AG08395 (cell line): ENCODE results near the gene YIF1A.

Experiments
- DNase-seq: peaks from one replicate; pipeline ENCODE4 v3.0.0; 2012; ENCODE audit warnings: mixed read lengths, low spot score

The YIF1A gene, protein sequence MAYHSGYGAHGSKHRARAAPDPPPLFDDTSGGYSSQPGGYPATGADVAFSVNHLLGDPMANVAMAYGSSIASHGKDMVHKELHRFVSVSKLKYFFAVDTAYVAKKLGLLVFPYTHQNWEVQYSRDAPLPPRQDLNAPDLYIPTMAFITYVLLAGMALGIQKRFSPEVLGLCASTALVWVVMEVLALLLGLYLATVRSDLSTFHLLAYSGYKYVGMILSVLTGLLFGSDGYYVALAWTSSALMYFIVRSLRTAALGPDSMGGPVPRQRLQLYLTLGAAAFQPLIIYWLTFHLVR

DNA sequence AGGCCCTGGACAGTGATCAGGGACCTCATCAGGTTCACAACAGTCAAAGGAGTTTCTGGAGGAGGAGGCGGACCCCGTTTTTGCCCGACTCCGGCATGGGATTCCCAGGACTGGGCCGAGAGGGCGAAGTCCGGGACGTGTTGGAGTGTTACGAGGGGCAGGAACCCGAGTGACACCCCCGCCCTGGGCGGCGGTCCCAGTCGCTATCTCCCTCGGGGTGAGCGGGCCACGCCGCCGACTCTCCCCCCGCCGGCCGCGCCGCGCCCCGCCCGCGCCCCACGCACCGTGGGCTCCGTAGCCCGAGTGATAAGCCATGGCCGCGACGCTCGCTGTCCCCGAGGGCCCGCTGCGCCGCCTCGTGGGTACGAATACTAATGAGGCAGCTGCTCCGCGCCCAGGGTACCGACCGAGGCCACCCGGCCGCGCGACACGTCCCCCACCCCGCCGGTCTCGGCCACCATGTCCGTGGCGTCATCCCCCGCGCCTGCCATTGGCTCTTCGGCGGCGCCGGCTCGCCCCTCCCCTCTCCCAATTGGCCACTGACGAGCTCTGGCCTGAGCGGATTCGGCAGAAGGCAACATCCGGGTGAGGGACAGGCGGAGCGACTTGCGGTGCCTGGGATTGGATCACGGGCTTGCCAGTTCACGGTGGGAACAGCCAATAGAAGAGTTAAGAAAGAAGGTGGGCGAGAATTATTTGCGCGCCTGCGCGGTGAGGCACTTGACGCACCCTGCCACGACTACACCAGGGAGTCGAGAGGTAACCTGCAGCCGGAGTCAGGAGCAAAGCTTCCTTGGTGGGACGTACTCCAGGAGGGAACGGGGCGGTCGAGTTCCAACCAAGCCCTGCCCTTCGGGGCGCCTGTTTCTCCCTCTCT is at the start of gene YIF1A:
YIF1A (minus strand) TSS at position 473 of the 877 bp plus-strand sequence; CDS start at position 315, 158 bp downstream.
- peak; percentile 100 for DNase-seq

DNA sequence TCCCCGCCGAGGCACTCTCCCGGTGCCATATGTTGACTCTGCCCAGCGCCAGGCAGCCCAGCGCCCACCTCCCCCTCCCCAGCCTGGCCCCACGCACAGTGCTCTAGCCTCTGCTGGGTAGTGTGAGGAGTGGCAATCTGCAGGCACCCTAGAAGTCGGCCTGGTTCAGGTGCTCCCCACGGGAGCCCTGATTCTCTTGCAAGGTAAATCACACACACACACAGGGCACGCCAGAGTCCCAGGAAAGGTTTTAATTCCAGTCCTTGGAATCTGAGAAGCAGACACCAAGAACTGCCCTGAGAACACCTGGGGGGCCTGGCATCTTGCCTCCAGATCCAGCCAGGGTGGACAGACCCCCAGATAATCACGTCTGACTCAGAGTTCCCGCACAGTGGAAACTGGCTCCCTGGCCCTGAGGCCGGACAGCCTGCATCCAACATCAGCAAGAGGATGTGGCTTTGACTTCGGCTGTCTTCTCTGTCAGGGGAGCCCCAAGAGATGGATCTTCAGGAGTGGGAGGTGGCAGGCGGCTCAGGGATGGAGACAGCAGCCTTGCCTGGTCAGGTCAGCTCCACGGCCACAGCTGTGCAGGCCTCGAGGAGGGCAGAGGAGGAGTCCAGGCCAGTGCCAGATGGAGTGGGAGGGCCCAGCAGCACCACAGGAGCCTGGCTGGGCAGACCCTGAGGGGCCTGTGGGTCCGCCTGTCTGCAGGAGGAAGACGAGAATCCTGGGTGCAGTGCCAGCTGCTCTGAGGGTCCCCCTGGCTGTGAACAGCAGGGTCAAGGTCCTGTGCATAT is 48.4 kb upstream of the YIF1A start:
- DNase-seq, result no peak

DNA sequence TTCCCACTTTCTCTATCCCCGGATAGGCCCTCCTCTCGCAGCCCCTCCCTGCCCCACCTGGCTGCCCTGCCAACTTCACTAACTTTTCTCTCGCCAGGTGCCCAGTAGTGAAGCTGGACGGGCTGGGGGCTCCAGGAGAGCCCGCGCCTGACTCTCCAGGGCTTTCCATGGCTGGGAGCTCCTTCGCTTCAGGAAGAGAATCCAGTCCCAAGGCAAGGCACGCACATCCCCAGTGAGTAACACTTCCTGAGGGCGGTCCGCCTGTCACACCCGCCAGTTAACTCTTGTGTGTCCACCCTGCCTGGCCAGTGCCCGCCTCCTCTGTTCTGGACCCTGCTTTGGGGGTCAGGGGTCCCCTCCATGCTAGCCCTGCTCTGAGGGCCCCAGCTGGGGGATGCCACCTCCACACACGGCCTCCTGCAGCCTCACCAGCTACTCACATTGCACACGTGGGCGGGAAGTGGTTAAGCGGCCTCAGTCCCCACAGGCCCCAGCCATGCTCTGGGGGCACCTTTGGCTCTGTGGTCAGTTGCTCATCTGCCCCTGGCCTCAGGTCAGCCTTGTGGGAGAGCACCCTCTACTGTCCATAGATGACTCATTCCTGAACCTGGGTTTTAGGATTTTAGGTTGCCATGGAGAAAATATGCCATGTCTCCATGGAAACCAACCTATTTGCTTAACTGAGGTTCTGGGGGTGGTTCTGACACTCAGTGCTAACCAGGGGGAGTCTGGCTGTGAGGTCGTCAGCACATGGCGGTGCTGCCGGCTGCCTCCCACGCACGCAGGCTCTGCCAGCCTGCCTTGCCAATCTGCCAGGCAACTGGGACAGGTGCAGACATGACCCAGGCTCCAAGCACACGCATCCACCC is 47.5 kb upstream of the YIF1A start, which contains the start of gene RIN1:
RIN1 (minus strand) TSS at position 201 of the 869 bp plus-strand sequence; CDS start at position 169, 32 bp downstream.
- peak; percentile 97 for DNase-seq

DNA sequence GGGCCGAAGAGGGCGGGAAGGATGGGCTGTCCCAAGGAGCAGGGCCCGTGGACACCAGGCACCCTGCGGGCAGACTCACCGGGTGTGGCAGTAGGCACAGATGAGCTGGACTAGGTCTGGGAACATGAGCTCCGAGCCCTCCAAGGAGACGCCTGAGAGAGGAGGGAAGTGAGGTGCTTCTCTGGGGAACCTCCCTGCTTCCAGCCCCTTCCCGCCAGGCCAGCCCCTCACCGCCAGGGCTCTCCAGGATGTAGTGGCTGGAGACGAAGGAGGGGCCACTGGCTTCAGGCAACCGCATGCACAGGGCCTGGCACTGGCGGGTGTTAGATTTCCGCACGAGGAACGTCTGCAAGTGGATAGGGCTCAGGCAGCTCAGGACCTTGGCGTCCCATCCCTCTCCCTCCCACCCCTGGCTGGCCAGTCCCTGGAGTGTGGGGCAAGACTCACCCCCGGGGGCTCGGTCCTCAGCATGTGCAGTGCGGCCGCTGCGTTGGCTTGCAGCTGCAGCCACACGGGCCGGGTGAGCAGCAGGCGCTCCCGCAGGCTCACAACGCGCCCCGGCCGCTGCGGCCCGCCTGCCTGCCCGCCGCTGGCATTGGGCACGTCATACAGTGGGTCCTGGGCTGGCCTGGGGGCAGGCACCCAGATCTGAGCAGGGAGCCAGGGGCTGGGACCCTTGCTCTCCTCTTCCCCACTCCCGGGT is 46.7 kb upstream of the YIF1A start:
- DNase-seq, result peak; percentile 44

DNA sequence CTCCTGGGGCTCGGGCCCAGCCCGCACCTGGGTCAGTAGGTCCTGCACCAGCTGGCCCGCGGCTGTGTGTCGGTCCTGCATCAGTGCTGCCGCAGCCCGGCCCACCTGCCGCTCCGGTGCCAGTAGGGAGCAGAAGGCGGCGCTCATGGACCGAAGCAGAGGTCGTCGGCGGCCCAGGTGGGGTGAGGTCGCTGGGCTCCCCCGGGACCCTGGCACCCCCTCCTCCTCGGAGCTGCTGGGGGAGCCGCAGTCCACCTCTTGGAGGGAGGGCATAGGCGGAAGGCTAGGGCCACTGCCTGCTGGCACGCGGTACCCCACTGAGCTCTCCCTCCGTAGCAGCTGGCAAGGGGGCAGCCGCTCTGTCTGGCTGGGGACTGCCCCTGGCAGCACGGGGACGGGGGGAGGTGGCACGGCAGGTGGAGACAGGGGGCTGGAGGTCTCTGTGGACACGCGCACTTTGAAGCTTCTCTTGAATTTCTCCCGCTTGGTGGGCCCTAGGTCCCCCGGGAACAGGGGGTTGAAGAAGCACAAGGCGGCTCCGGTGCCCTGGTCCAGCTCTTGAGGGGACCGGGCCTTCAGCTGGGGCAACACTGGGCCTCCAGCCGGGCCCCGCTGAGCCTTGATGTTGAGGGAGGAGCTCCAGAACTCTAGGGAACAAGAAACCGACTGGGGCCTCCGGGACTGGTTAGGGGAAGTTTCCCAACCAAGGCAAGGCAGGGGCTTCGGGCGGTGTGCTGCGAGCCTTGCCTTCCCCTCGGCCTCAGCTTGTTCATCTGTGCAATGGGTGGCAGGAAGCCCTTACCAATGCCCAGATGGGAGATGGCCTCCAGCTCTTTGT is 45.9 kb upstream of the YIF1A start:
- no peak for DNase-seq

DNA sequence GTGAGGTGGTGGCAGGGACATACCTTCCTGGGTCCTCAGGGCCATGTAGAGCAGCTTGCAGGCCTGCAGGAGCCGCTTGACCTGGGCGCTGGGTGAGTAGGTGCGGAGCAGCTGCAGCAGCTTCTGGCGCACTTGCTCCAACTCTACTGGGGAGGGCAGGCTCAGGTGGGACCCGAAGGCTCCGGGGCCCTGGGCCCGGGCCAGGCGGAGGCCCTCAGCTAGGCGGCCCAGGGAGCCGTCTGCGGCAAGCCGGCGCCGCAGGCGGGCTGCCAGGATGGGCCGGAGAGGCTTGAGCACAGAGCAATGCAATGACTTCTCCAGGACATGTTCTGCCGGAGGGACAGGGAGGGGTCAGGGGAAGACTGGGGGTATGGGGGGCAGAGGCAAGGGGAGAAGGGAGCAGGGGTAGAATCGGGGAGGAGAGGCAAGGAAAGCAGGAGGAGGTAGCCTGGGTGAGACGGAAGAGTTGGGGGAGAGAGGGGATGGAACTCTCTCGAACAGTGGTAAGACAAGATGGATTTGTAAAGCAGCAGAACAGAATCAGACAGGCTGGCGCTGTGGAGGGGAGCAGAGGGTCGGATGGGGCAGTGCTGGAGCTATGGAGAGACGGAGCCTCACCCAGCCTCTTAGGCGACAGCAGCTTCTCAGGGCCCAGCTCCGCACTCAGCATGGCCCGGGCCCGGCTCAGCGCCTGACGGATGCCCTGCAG is 45.1 kb upstream of the YIF1A start:
- DNase-seq, result no peak

DNA sequence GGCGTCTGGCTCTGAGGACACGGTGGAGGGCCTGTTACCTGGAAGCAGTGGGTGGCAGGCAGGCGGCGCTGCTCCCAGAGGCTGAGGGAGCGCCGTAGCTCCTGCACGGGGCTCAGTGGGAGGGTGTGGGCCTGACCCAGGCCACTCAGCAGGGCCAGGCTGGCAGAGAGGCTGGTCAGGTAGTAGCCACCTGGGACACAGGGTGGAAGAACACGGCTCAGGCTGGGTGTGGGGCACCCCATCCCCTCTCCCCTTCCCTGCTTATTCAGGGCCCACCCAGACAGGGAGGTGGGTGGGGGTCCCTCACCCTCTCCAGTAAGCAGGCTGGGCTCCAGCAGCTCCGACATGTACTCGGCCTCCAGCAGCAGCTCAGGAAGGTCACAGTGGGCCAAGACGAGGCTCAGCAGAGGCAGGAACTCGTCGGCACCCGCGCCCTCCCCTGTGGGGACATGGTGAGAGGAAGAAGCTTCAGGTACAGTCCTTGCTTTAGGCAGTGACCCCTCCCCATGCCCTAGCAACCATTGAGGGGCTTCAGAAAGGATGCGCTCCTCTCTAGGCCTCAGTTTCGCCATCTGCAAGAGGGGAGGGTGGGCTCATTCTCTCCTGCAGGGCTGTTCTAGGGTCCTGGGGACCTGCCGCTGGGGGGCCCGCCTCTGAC is 44.4 kb upstream of the YIF1A start:
- no peak for DNase-seq

DNA sequence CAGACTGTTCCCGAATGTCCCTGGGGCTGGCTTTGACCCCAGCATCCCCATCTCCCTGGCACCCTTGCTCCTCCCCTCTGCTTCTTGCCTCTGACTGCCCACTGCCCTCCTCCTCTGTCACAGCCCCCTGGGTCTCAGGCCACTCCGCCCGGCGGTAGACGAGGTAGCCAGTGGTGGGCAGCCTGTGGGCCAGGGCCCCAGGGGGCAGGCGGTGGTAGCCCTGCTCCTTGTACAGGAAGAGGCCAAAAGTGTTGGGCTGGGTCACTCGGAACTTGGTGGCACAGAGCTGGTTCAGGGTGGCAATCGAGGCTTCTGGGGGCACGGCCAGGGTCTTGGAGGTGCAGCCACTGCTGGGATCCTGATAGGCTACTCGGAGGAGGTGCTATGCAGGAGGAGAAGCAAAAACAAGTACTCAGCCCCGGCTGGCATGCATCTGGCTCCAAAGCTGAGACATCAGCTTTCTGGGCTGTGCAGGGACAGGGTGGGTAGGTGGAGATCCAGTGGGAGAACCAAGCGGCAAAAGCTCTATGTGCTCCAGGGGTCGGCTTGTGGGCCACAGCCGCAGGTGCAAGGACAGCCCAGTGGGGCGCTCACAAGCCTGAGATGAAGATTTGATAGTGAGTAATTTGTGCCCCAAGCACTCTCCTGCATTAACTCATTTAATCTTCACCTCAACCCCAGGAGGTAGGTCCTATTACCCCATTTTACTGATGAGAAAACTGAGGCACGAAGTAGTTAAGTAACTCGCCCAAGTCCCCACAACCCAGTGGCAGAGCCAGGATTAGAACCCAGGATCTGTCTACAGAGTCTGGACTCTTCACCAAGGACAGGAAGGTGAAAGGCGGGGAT is 43.7 kb upstream of the YIF1A start:
- no peak for DNase-seq

DNA sequence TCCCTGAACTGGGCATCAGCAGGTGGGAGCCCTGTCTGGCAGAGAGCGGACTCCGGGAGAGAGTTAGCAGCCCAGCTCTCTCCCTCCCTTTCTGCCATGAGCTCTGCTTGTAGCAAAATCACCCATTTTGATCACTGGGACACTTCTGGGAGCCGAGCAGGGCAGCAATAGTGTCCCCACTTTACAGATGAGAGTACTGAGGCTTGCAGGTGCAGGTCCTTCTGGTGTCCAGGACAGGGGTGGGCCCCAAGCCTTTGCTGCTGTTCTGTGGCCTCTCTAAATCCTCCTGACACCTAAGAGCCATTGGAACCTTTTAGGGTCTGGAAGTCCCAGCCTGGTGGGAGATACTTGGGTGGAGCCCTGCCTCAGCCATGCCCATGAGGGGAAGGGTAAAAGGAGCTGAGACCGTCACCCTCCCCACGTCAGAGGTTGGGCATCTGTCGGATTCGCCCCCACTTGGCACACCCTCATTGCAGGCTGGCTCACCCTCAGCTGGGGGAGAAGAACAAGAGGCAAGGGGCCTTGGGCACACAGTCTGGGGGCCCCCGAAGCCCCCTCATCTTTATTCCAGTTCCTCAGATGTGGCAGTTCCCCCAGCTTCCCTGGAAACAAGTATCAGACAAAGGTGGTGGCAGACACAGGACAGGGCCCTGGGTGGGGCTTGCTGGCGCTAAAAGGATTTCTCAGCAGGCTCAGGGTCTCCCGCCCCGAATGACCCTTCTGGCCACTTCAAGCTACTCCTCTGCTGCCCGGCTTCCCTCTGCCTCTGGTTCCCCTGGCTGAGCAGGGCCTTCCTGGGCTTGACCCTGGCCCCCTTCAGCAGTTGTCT is 42.8 kb upstream of the YIF1A start:
- no peak for DNase-seq

DNA sequence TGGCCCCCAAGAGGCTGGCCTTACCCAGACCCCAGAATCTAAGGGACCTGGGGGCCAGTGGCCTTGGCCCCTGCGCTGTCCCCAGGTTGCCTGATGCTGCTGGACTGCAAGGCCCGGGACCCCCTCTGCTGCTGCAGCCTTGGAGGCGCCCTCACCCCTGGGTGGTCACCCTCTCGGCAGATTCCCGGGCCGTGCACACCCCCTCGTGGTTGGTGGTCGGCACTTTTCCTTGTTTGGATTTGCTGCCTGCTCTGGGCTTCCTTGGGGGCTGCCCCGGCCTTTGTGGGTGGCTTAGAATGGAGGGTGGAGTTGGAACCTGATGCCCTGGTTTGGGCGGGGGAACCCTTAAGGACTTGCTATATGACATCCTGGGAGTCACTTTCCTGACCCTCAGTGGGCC is 42.0 kb upstream of the YIF1A start:
- DNase-seq, result no peak

DNA sequence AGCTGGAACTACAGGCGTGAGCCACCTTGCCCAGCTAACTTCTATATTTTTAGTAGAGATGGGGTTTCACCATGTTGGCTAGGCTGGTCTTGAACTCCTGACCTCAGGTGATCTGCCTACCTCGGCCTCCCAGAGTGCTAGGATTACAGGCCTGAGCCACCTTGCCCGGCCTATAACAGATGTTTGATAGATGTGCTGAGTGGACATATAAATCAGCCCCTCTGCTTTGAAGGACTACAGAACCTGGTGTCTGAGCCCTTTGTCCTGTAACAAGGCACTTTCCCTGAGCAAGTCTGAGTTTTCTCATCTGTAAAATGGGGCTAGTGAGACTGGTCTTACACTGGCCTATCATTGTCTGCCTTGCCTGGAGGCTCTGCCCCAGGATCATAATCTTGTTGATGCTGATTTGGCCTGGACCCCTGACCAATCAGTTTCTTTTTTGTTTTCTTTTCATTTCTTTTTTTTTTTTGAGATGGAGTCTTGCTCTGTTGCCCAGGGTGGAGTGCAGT is 40.3 kb upstream of the YIF1A start:
- DNase-seq, result no peak

DNA sequence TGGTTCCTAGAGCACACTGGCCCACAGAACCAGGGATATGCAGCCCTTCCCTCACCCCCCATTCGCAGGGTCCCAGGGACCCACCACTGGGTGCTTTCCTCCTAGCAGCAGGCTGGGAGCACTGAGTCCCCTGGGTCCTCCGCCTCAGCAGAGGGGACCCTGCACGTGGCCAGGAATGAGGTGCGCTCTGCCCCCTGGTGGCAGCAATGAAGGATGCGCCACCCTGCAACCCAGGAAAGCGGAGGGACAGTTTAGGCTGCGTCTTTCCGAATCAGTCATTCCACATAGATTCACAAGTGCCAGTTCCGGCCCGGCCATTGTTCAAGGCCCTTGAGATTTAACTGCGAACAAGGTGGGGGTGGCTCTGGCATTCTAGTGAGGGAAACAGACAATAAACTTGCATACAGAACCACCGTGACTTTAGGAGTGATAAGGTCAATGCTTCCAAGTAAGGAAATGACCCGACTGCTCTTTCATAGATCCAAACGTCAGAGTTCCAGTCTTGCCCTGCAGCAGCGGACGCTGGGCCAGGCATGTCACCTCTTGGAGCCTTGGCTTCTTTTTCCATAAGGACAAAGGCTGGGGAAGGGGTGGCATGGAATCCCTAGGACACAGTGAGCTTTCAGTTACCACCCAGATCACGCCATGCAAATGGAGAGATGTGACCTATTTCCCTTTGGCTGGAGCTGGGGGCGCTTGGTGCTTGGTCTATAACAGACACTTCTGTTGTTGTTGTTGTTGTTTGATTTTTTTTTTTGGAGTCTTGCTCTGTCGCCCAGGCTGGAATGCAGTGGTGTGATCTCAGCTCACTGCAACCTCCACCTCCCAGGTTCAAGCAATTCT is 39.6 kb upstream of the YIF1A start:
- DNase-seq, result peak; percentile 81

DNA sequence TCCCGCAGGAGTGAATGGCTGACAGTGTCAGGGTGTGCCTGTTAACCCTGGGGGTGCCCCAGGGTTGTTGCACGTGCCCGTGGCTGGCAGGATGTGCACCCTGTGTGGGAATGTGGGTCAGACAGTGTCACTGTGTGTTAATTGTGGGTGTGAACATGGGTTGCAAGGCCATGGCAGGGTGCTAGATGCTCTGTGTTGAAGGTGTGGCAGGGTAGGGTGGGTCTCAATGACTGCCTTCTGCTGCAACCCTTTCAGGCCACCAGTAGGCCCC is 39.0 kb upstream of the YIF1A start:
- no peak for DNase-seq

DNA sequence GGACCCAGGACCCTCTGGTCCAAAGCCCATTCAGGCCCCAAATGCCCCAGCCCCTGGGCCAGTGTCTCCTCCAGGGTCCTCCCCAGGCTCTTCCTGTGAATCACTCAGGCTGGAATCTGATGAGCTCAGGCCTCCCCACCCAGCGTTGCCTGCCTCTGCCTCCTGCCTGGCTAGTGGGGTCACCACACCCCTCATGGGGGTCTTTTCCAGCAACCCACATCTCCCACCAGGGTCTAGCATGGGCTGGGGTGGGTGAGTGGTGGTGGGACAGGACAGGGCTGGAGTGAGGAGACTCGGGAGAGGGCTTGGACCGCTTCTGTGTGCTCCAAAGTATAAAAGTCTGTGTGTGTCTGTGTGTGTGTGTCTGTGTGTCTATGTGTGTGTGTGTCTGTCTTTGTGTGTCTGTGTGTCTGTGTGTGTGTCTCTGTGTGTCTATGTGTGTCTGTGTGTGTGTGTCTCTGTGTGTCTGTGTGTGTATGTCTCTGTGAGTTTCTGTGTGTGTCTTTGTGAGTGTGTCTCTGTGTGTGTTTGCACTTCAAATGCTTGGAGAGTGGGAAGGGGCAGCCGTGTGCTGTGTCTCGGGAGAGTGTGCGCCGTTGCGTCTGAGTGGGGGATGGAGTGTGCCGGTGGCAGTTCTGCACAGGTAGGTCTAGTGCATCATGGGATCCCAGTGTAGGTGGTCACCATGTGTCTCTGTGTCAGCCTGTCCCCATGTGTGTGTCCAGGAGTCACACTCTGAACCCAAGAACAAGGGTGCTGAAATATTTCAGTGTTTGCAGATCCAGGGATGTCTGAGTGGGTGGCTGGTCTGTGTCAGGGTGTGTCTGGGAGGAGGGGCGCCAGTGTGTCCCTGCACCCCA is 38.5 kb upstream of the YIF1A start:
- peak; percentile 57 for DNase-seq
